WTC11 (cell line): Measurements from ENCODE around the gene RC3H1. TPM values are rescaled to one million over a fixed set of nuclear protein-coding genes. Genes with fewer than 3 reads are reported as not detected.
A peak's percentile ranks its signal among the peaks of the same experiment; 100 is the strongest.

Experiments used
- ATAC-seq: fragments of 200-7000 bp; cut with Tn5 transposase; 2 replicates; pipeline ENCODE4 v1.10.0; 2021; ENCODE audit warnings: mild to moderate bottlenecking, moderate library complexity
- CTCF ChIA-PET: fragments of 300-600 bp; sonication (Branson Sonifier 250); formaldehyde crosslinking; loops from one replicate; lab custom pipeline; 2021; ENCODE audit warnings: antibody characterized with exemption; lab: Charles Lee
- POLR2A ChIA-PET: fragments of 350-600 bp; sonication (Branson Sonifier 250); formaldehyde crosslinking; loops from one replicate; lab custom pipeline; 2021; ENCODE audit warnings: antibody characterized with exemption; lab: Charles Lee
- DNase-seq: peaks from one replicate; pipeline ENCODE4 v3.0.0; 2021; ENCODE audit warnings: low spot score
- H3K27ac Mint-ChIP-seq: 2 replicates; pipeline ENCODE4 v1.8.0; 2021; ENCODE audit warnings: mixed read lengths
- H3K27me3 Mint-ChIP-seq: 2 replicates; pipeline ENCODE4 v1.8.0; 2021; ENCODE audit warnings: low read depth, mild to moderate bottlenecking, moderate library complexity, mixed read lengths
- H3K36me3 Mint-ChIP-seq: 2 replicates; pipeline ENCODE4 v1.8.0; 2021; ENCODE audit warnings: mixed read lengths
- H3K4me1 Mint-ChIP-seq: 2 replicates; pipeline ENCODE4 v1.8.0; 2022; ENCODE audit warnings: mixed read lengths
- H3K4me3 Mint-ChIP-seq: 2 replicates; pipeline ENCODE4 v1.8.0; 2021; ENCODE audit warnings: mild to moderate bottlenecking, moderate library complexity, mixed read lengths
- H3K9me3 Mint-ChIP-seq: 2 replicates; pipeline ENCODE4 v1.8.0; 2021; ENCODE audit warnings: mixed read lengths
- E2F4 ChIP-seq: sonication (generic); formaldehyde crosslinking; IDR thresholded peaks from 2 replicates; pipeline ENCODE4 v1.8.1; 2022; ENCODE audit warnings: low read depth, mild to moderate bottlenecking, moderate library complexity, missing genetic modification reagents, borderline replicate concordance
- HMGXB4 ChIP-seq: sonication (generic); formaldehyde crosslinking; IDR thresholded peaks from 2 replicates; pipeline ENCODE4 v1.8.1; 2023; ENCODE audit warnings: mild to moderate bottlenecking, moderate library complexity, missing genetic modification reagents
- NFE2L1 ChIP-seq: sonication (generic); formaldehyde crosslinking; IDR thresholded peaks from 2 replicates; pipeline ENCODE4 v1.8.1; 2023; ENCODE audit warnings: missing genetic modification reagents
- NR2C2 ChIP-seq: sonication (generic); formaldehyde crosslinking; IDR thresholded peaks from 2 replicates; pipeline ENCODE4 v1.8.0; 2022; ENCODE audit warnings: mild to moderate bottlenecking, missing genetic modification reagents
- NR3C1 ChIP-seq: sonication (generic); formaldehyde crosslinking; conservative IDR thresholded peaks from 2 replicates; pipeline ENCODE4 v1.8.1; 2023; ENCODE audit warnings: low read depth, mild to moderate bottlenecking, missing genetic modification reagents
- PREB ChIP-seq: sonication (generic); formaldehyde crosslinking; IDR thresholded peaks from 2 replicates; pipeline ENCODE4 v1.8.1; 2022; ENCODE audit warnings: mild to moderate bottlenecking, missing genetic modification reagents, moderate library complexity, borderline replicate concordance
- SP1 ChIP-seq: sonication (generic); formaldehyde crosslinking; conservative IDR thresholded peaks from 2 replicates; pipeline ENCODE4 v1.8.1; 2022; ENCODE audit warnings: missing genetic modification reagents
- ZNF121 ChIP-seq: sonication (generic); formaldehyde crosslinking; IDR thresholded peaks from 2 replicates; pipeline ENCODE4 v1.8.0; 2023; ENCODE audit warnings: missing genetic modification reagents
- ZNF263 ChIP-seq: sonication (generic); formaldehyde crosslinking; IDR thresholded peaks from 2 replicates; pipeline ENCODE4 v1.8.1; 2022; ENCODE audit warnings: low read depth, mild to moderate bottlenecking, moderate library complexity, missing genetic modification reagents
- ZNF317 ChIP-seq: sonication (generic); formaldehyde crosslinking; IDR thresholded peaks from 2 replicates; pipeline ENCODE4 v1.8.1; 2023; ENCODE audit warnings: low read depth, mild to moderate bottlenecking, moderate library complexity, missing genetic modification reagents, borderline replicate concordance
- ZNF671 ChIP-seq: fragments of 250-450 bp; sonication (Bioruptor Pico); IDR thresholded peaks from 2 replicates; pipeline ENCODE4 v1.8.0; 2021; ENCODE audit warnings: mild to moderate bottlenecking
- total RNA-seq: library from RNA; stranded (reverse); gene quantifications from 3 replicates; pipeline ENCODE4 v1.2.3, GENCODE V29; 2021
- TF ChIP-seq, protein P1 (sequence below): sonication (generic); formaldehyde crosslinking; IDR thresholded peaks from 2 replicates; pipeline ENCODE4 v1.8.0; 2023; ENCODE audit warnings: missing genetic modification reagents
- TF ChIP-seq, protein P2 (sequence below): sonication (generic); formaldehyde crosslinking; IDR thresholded peaks from 2 replicates; pipeline ENCODE4 v1.8.0; 2022; ENCODE audit warnings: mild to moderate bottlenecking, missing genetic modification reagents
- TF ChIP-seq, protein P3 (sequence below): fragments of 250-450 bp; sonication (Bioruptor Pico); IDR thresholded peaks from 2 replicates; pipeline ENCODE4 v1.9.0; 2021; ENCODE audit warnings: mild to moderate bottlenecking
- TF ChIP-seq, protein P4 (sequence below): sonication (generic); formaldehyde crosslinking; IDR thresholded peaks from 2 replicates; pipeline ENCODE4 v1.8.0; 2022; ENCODE audit warnings: missing genetic modification reagents
- TF ChIP-seq, protein P5 (sequence below): sonication (generic); formaldehyde crosslinking; IDR thresholded peaks from 2 replicates; pipeline ENCODE4 v1.8.1; 2022; ENCODE audit warnings: mild to moderate bottlenecking, moderate library complexity, missing genetic modification reagents
- TF ChIP-seq, protein P6 (sequence below): fragments of 250-450 bp; sonication (Bioruptor Pico); IDR thresholded peaks from 2 replicates; pipeline ENCODE4 v1.9.0; 2021; ENCODE audit warnings: moderate library complexity, mild to moderate bottlenecking, inconsistent platforms, borderline replicate concordance

Gene RC3H1
- total RNA-seq, 1 experiment from 2014 or later: 25.4 TPM

GRCh38 chr1:173893611-173894010, 128.5 kb downstream of the RC3H1 start:
- TF ChIP-seq ZNF317 (no peak), ZNF263 (CRISPR knock-in tag) (no peak), NR3C1 (no peak), SP1 (CRISPR knock-in tag) (no peak), NR2C2 (no peak), PREB (CRISPR knock-in tag) (no peak), NFE2L1 (CRISPR knock-in tag) (no peak), HMGXB4 (no peak), ZNF671 (CRISPR knock-in tag) (no peak)
- TF ChIP-seq, protein P1, sequence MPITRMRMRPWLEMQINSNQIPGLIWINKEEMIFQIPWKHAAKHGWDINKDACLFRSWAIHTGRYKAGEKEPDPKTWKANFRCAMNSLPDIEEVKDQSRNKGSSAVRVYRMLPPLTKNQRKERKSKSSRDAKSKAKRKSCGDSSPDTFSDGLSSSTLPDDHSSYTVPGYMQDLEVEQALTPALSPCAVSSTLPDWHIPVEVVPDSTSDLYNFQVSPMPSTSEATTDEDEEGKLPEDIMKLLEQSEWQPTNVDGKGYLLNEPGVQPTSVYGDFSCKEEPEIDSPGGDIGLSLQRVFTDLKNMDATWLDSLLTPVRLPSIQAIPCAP (CRISPR knock-in tag): no peak
- TF ChIP-seq, protein P2, sequence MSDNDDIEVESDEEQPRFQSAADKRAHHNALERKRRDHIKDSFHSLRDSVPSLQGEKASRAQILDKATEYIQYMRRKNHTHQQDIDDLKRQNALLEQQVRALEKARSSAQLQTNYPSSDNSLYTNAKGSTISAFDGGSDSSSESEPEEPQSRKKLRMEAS (CRISPR knock-in tag): no peak
- Mint-ChIP-seq H3K36me3 (no peaks in the 10 kb centered on the region), H3K4me3 (no peak overlapping the region), H3K9me3 (no peaks in the 10 kb centered on the region), H3K4me1 (peaks cover 35% of the 10 kb centered on the region), H3K27me3 (no peaks in the 10 kb centered on the region), H3K27ac (peak overlapping the region; percentile 54; the same call in 1 of the 2 replicates)
- CTCF ChIA-PET: no interaction called here
- ATAC-seq (no peak), DNase-seq (no peak)
- POLR2A ChIA-PET: no interaction called here

GRCh38 chr1:173889885-173890284, 132.3 kb downstream of the RC3H1 start:
- Mint-ChIP-seq H3K9me3 (no peaks in the 10 kb centered on the region), H3K4me3 (no peak overlapping the region), H3K27ac (peak overlapping the region; percentile 58; the same call in 1 of the 2 replicates), H3K36me3 (peaks cover 14% of the 10 kb centered on the region), H3K4me1 (peaks cover 62% of the 10 kb centered on the region), H3K27me3 (no peaks in the 10 kb centered on the region)
- CTCF ChIA-PET: interaction anchor here (1.7 kb wide), 1 partner anchor 328 kb away, joined by 5 read pairs; no protein-coding TSS in a partner anchor
- ATAC-seq (no peak), DNase-seq (no peak)
- no peak for TF ChIP-seq NR3C1
- TF ChIP-seq, protein P3, sequence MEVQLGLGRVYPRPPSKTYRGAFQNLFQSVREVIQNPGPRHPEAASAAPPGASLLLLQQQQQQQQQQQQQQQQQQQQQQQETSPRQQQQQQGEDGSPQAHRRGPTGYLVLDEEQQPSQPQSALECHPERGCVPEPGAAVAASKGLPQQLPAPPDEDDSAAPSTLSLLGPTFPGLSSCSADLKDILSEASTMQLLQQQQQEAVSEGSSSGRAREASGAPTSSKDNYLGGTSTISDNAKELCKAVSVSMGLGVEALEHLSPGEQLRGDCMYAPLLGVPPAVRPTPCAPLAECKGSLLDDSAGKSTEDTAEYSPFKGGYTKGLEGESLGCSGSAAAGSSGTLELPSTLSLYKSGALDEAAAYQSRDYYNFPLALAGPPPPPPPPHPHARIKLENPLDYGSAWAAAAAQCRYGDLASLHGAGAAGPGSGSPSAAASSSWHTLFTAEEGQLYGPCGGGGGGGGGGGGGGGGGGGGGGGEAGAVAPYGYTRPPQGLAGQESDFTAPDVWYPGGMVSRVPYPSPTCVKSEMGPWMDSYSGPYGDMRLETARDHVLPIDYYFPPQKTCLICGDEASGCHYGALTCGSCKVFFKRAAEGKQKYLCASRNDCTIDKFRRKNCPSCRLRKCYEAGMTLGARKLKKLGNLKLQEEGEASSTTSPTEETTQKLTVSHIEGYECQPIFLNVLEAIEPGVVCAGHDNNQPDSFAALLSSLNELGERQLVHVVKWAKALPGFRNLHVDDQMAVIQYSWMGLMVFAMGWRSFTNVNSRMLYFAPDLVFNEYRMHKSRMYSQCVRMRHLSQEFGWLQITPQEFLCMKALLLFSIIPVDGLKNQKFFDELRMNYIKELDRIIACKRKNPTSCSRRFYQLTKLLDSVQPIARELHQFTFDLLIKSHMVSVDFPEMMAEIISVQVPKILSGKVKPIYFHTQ (CRISPR knock-in tag): 0 out of 2 replicates have a peak, but pooled peaks have one; percentile 39
- TF ChIP-seq ZNF121 (CRISPR knock-in tag): peak; percentile 97
- POLR2A ChIA-PET: interaction anchor here (1.6 kb wide), 1 partner anchor 22 kb away, joined by 4 read pairs; the partner anchor contains the start of genes GAS5 and ZBTB37

GRCh38 chr1:173888749-173889148, 133.4 kb downstream of the RC3H1 start:
- POLR2A ChIA-PET: interaction anchor here (1.6 kb wide), 1 partner anchor 21 kb away, joined by 4 read pairs; the partner anchor contains the start of genes GAS5 and ZBTB37
- no peak overlapping the region for H3K4me3 Mint-ChIP-seq
- CTCF ChIA-PET: interaction anchor here (1.7 kb wide), 1 partner anchor 329 kb away, joined by 5 read pairs; no protein-coding TSS in a partner anchor
- no peaks in the 10 kb centered on the region for H3K27me3 Mint-ChIP-seq
- ATAC-seq: peak; percentile 82
- no peaks in the 10 kb centered on the region for H3K9me3 Mint-ChIP-seq
- H3K36me3 Mint-ChIP-seq: peaks cover 14% of the 10 kb centered on the region
- no peak for DNase-seq
- peak overlapping the region; percentile 51 for H3K27ac Mint-ChIP-seq
- peaks cover 62% of the 10 kb centered on the region for H3K4me1 Mint-ChIP-seq
- TF ChIP-seq, protein P4, sequence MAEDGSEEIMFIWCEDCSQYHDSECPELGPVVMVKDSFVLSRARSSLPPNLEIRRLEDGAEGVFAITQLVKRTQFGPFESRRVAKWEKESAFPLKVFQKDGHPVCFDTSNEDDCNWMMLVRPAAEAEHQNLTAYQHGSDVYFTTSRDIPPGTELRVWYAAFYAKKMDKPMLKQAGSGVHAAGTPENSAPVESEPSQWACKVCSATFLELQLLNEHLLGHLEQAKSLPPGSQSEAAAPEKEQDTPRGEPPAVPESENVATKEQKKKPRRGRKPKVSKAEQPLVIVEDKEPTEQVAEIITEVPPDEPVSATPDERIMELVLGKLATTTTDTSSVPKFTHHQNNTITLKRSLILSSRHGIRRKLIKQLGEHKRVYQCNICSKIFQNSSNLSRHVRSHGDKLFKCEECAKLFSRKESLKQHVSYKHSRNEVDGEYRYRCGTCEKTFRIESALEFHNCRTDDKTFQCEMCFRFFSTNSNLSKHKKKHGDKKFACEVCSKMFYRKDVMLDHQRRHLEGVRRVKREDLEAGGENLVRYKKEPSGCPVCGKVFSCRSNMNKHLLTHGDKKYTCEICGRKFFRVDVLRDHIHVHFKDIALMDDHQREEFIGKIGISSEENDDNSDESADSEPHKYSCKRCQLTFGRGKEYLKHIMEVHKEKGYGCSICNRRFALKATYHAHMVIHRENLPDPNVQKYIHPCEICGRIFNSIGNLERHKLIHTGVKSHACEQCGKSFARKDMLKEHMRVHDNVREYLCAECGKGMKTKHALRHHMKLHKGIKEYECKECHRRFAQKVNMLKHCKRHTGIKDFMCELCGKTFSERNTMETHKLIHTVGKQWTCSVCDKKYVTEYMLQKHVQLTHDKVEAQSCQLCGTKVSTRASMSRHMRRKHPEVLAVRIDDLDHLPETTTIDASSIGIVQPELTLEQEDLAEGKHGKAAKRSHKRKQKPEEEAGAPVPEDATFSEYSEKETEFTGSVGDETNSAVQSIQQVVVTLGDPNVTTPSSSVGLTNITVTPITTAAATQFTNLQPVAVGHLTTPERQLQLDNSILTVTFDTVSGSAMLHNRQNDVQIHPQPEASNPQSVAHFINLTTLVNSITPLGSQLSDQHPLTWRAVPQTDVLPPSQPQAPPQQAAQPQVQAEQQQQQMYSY (CRISPR knock-in tag): no peak
- TF ChIP-seq ZNF263 (CRISPR knock-in tag) (no peak), E2F4 (no peak)
- TF ChIP-seq, protein P5, sequence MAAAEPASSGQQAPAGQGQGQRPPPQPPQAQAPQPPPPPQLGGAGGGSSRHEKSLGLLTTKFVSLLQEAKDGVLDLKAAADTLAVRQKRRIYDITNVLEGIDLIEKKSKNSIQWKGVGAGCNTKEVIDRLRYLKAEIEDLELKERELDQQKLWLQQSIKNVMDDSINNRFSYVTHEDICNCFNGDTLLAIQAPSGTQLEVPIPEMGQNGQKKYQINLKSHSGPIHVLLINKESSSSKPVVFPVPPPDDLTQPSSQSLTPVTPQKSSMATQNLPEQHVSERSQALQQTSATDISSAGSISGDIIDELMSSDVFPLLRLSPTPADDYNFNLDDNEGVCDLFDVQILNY (CRISPR knock-in tag): no peak
- TF ChIP-seq, protein P6, sequence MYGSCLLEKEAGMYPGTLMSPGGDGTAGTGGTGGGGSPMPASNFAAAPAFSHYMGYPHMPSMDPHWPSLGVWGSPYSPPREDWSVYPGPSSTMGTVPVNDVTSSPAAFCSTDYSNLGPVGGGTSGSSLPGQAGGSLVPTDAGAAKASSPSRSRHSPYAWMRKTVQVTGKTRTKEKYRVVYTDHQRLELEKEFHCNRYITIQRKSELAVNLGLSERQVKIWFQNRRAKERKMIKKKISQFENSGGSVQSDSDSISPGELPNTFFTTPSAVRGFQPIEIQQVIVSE (CRISPR knock-in tag): no peak
